H1 (cell line): Measurements from ENCODE around the gene PPP1R9A. TPM values are rescaled to one million over a fixed set of nuclear protein-coding genes. Genes with fewer than 3 reads are reported as not detected.

Experiments
- E2F6 ChIP-seq: IDR thresholded peaks from 2 replicates; pipeline ENCODE4 v1.6.1; 2012; ENCODE audit warnings: inconsistent platforms
- POLR2AphosphoS5 ChIP-seq: IDR thresholded peaks from 2 replicates; pipeline ENCODE4 v1.6.1; 2011; ENCODE audit warnings: low read depth, low read length
- USF2 ChIP-seq: IDR thresholded peaks from 2 replicates; pipeline ENCODE4 v1.6.1; 2011; ENCODE audit warnings: low read length, improper control_type of control experiment
- ZNF274 ChIP-seq: IDR thresholded peaks from 2 replicates; pipeline ENCODE4 v1.7.0; 2012; ENCODE audit warnings: low read length, borderline replicate concordance; ENCODE audit errors: extremely low read depth
- polyA plus RNA-seq, 7 experiments: library from polyadenylated mRNA; depleted of rRNA in 3 of 7; stranded (reverse) in 5 of 7; unstranded in 2 of 7; fragments of >200 nt in 5 of 7; fragments of 200-250 nt in 2 of 7; gene quantifications; 1 replicate in 5 of 7; 2 replicates in 1 of 7; 4 replicates in 1 of 7; pipeline versions ENCODE4 v1.2.1 to v1.2.3, GENCODE V29; 2011 to 2013; ENCODE audit warnings: missing spikeins in 2 of 7, mixed read lengths in 2 of 7
- total RNA-seq: library from RNA; stranded (reverse); fragmentation: NEBNext Ultra II Directional; extraction: Animal tissue kit (Norgen Biotek cat#: 25700); gene quantifications from 2 replicates; pipeline ENCODE4 v1.2.1, GENCODE V29; 2021

Gene PPP1R9A
- total and polyA plus RNA-seq, 2 of the 8 experiments (the other 6 are each of a cell fraction or from before 2014, with no cell fraction given) = 3.0 to 20.3 TPM

GRCh38 chr7:95198863-95199262 lies 291.5 kb downstream of the PPP1R9A start (continued):
- TF ChIP-seq USF2 (no peak), E2F6 (no peak), ZNF274 (no peak), POLR2AphosphoS5 (no peak)
- TF ChIP-seq, all 59 proteins: peak for 0
